Measurements from ENCODE around the gene GNAL.

Gene GNAL

GRCh38 chr18:11791131-11791530 is 102.1 kb downstream of the GNAL start:
- no peak for DNase-seq (ENCODE audit: low read depth)
- TF ChIP-seq POLR2A (IDR thresholded peaks at IDR 0.05; ENCODE audit: extremely low read depth, insufficient read length) (no peak), CTCF (IDR thresholded peaks at IDR 0.05; ENCODE audit: low read depth, low read length) (no peak), MYC (IDR thresholded peaks at IDR 0.05; ENCODE audit: low read depth, low read length) (no peak)
- TF ChIP-seq, protein P1, sequence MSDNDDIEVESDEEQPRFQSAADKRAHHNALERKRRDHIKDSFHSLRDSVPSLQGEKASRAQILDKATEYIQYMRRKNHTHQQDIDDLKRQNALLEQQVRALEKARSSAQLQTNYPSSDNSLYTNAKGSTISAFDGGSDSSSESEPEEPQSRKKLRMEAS (IDR thresholded peaks at IDR 0.05; ENCODE audit: low read depth, low read length): no peak

GRCh38 chr18:11792632-11793031 is 103.6 kb downstream of the GNAL start:
- TF ChIP-seq, protein P1 (IDR thresholded peaks at IDR 0.05; ENCODE audit: low read depth, low read length): no peak
- TF ChIP-seq CTCF (IDR thresholded peaks at IDR 0.05; ENCODE audit: low read depth, low read length): no peak
- no peak overlapping the region for H3K4me3 ChIP-seq (ENCODE audit: low read depth, low read length)
- no peak for DNase-seq (ENCODE audit: low read depth)

More at GRCh38 chr18:11791131-11791530, 102.1 kb downstream of the GNAL start:
- no peak overlapping the region for H3K4me3 ChIP-seq (ENCODE audit: low read depth, low read length)

DNA sequence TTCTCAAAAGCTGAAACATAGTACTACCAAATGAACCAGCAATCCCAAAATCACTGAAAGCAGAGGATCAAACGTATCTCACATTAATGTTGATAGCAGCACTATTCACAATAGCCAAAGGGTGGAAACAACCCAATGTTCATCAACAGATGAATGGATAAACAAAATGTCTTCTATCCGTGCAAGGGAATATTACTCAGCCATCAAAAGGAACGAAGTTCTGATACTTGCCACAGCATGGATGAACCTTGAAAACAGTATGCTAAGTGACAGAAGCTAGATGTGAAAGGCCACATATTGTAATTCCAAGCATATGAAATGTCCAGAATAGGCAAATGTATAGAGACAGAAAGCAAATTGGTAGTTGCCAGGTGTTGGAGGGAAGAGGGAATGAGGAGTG is 105.1 kb downstream of the GNAL start:
- H3K4me3 ChIP-seq (ENCODE audit: low read depth, low read length): no peak overlapping the region
- TF ChIP-seq MYC (IDR thresholded peaks at IDR 0.05; ENCODE audit: low read depth, low read length) (no peak), POLR2A (IDR thresholded peaks at IDR 0.05; ENCODE audit: extremely low read depth, insufficient read length) (no peak), CTCF (IDR thresholded peaks at IDR 0.05; ENCODE audit: low read depth, low read length) (no peak)
- TF ChIP-seq, protein P1 (IDR thresholded peaks at IDR 0.05; ENCODE audit: low read depth, low read length): no peak
- DNase-seq (ENCODE audit: low read depth): no peak

- DNase-seq (ENCODE audit: low read depth): no peak
- TF ChIP-seq CTCF (IDR thresholded peaks at IDR 0.05; ENCODE audit: low read depth, low read length) (no peak), POLR2A (IDR thresholded peaks at IDR 0.05; ENCODE audit: extremely low read depth, insufficient read length) (no peak), MYC (IDR thresholded peaks at IDR 0.05; ENCODE audit: low read depth, low read length) (no peak)
- TF ChIP-seq, protein P1 (IDR thresholded peaks at IDR 0.05; ENCODE audit: low read depth, low read length): no peak
- H3K4me3 ChIP-seq (ENCODE audit: low read depth, low read length): no peak overlapping the region
These were observed 106.9 kb downstream of the GNAL start for GRCh38 chr18:11795916-11796315.

DNA sequence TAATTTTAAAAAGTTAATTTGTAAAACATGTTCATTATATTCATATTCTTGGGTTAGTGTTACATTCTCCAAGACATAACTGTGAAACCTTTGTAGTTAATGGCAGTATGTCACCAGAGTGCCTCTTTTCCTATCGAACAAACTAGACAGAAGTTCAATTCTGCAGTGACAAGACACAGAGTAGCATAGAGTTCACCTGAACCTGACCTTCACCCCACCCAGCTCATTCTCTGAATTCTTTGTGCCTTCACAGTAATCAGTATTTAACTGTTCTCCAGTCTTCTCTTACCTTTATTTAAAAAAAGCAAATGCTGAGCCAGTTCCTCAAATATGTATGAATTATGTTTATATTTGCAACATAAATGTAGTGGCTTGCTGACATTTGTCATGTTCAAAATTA is 109.2 kb downstream of the GNAL start:
- TF ChIP-seq CTCF (IDR thresholded peaks at IDR 0.05; ENCODE audit: low read depth, low read length): no peak
- TF ChIP-seq MYC (IDR thresholded peaks at IDR 0.05; ENCODE audit: low read depth, low read length): no peak
- no peak for DNase-seq (ENCODE audit: low read depth)
- no peak overlapping the region for H3K4me3 ChIP-seq (ENCODE audit: low read depth, low read length)

- DNase-seq (ENCODE audit: low read depth): no peak
- TF ChIP-seq POLR2A (IDR thresholded peaks at IDR 0.05; ENCODE audit: extremely low read depth, insufficient read length): no peak
- TF ChIP-seq, protein P1 (IDR thresholded peaks at IDR 0.05; ENCODE audit: low read depth, low read length): no peak
- TF ChIP-seq MYC (IDR thresholded peaks at IDR 0.05; ENCODE audit: low read depth, low read length): no peak
- TF ChIP-seq CTCF (IDR thresholded peaks at IDR 0.05; ENCODE audit: low read depth, low read length): no peak
- H3K4me3 ChIP-seq (ENCODE audit: low read depth, low read length): no peak overlapping the region
These were observed 110.0 kb downstream of the GNAL start for GRCh38 chr18:11799066-11799465.

Measured in NB4 (cell line).